HG03571 (cell line): ENCODE measurements around the gene METTL26.

Source experiments
- ATAC-seq: cut with Tn5 transposase; IDR thresholded peaks from one replicate; pipeline ENCODE4 v1.9.1; 2021; ENCODE audit not compliant: unreplicated experiment

METTL26 gene

GRCh38 chr16:659618-660017, 23.5 kb upstream of the METTL26 start:
- ATAC-seq = no peak

- no peak for ATAC-seq
These were observed 22.8 kb upstream of the METTL26 start for GRCh38 chr16:658679-659571.

GRCh38 chr16:657487-657886, 21.4 kb upstream of the METTL26 start:
- no peak for ATAC-seq

- no peak for ATAC-seq
These were observed 17.9 kb upstream of the METTL26 start for GRCh38 chr16:654034-654433.

- ATAC-seq = no peak
These were observed 16.6 kb upstream of the METTL26 start for GRCh38 chr16:652454-653305.

GRCh38 chr16:651844-652243, 15.7 kb upstream of the METTL26 start:
- ATAC-seq = no peak

GRCh38 chr16:649631-650030, 13.5 kb upstream of the METTL26 start:
- peak; percentile 13 for ATAC-seq

- ATAC-seq = peak; percentile 53
These were observed 12.9 kb upstream of the METTL26 start, which contains the start of gene WDR90 for GRCh38 chr16:648781-649589. Gene WDR90 (plus strand): TSS chr16:649365. CDS start chr16:649417, 52 bp downstream.

GRCh38 chr16:648071-648780, 12.1 kb upstream of the METTL26 start:
- ATAC-seq = no peak

GRCh38 chr16:647173-647902, 11.2 kb upstream of the METTL26 start:
- ATAC-seq = no peak

GRCh38 chr16:646679-647172, 10.6 kb upstream of the METTL26 start:
- ATAC-seq = no peak

- ATAC-seq = no peak
These were observed 10.0 kb upstream of the METTL26 start for GRCh38 chr16:645852-646678.

- ATAC-seq = no peak
These were observed 8.5 kb upstream of the METTL26 start for GRCh38 chr16:644556-644955.

GRCh38 chr16:643050-643368, 6.9 kb upstream of the METTL26 start:
- no peak for ATAC-seq

GRCh38 chr16:642189-643049, 6.3 kb upstream of the METTL26 start:
- peak; percentile 36 for ATAC-seq

GRCh38 chr16:641326-642188, 5.5 kb upstream of the METTL26 start, which contains the start of gene MCRIP2:
Gene MCRIP2 (plus strand): TSS chr16:641828. CDS start chr16:641992, 164 bp downstream.
- peak; percentile 41 for ATAC-seq

GRCh38 chr16:640614-641013, 4.5 kb upstream of the METTL26 start:
- ATAC-seq = no peak
